Chondrocyte (in vitro differentiated cells): ENCODE data around the gene CENPK. TPM values are rescaled to one million over a fixed set of nuclear protein-coding genes. Genes with fewer than 3 reads are reported as not detected.
"Not testable (repeated sequence)": the region's sequence is repeated elsewhere in the genome, so short reads cannot be mapped to it uniquely, and the experiment has no call there.

ENCODE experiments used
- DNase-seq: peaks from one replicate; pipeline ENCODE4 v3.0.0; 2021; ENCODE audit warnings: mixed read lengths, low spot score
- H3K27ac Mint-ChIP-seq: one replicate; pipeline ENCODE4 v1.8.0; 2021; ENCODE audit warnings: mild to moderate bottlenecking, moderate library complexity, mixed read lengths; ENCODE audit not compliant: unreplicated experiment
- H3K27me3 Mint-ChIP-seq: 2 replicates; pipeline ENCODE4 v1.8.0; 2021; ENCODE audit warnings: low read depth, mixed read lengths
- H3K36me3 Mint-ChIP-seq: 2 replicates; pipeline ENCODE4 v1.8.0; 2021; ENCODE audit warnings: low read depth, mixed read lengths
- H3K4me1 Mint-ChIP-seq: 2 replicates; pipeline ENCODE4 v1.8.0; 2021; ENCODE audit warnings: low read depth, mild to moderate bottlenecking, mixed read lengths
- H3K4me3 Mint-ChIP-seq: one replicate; pipeline ENCODE4 v1.8.0; 2021; ENCODE audit warnings: mild to moderate bottlenecking, moderate library complexity, mixed read lengths; ENCODE audit not compliant: unreplicated experiment
- H3K9me3 Mint-ChIP-seq: 2 replicates; pipeline ENCODE4 v1.8.0; 2021; ENCODE audit warnings: low read depth, mixed read lengths
- long read RNA-seq: library from polyadenylated mRNA; stranded (forward); transcript quantifications from one replicate; pipeline ENCODE4 v2.0.0, GENCODE V29; 2021
- total RNA-seq: library from RNA; stranded (reverse); gene quantifications from 3 replicates; pipeline ENCODE4 v1.2.1, GENCODE V29; 2021
- TF ChIP-seq, protein P1 (sequence below): fragments of 200-600 bp; sonication (generic); IDR thresholded peaks from 2 replicates; pipeline ENCODE4 v1.5.0; 2021; ENCODE audit warnings: antibody characterized with exemption, mild to moderate bottlenecking, moderate library complexity

CENPK gene, protein sequence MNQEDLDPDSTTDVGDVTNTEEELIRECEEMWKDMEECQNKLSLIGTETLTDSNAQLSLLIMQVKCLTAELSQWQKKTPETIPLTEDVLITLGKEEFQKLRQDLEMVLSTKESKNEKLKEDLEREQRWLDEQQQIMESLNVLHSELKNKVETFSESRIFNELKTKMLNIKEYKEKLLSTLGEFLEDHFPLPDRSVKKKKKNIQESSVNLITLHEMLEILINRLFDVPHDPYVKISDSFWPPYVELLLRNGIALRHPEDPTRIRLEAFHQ
- 7.2 to 19.6 TPM (median 8.7 TPM) in 3 replicates for total RNA-seq
- long read RNA-seq, transcript CENPK-202 (11 exons, 1,734 nt) = major isoform, 9 of 18 reads
- long read RNA-seq, partial matches to known transcripts = 1 of 18 reads
- long read RNA-seq, other reads (novel, unspliced or antisense) = 6 of 18 reads

DNA sequence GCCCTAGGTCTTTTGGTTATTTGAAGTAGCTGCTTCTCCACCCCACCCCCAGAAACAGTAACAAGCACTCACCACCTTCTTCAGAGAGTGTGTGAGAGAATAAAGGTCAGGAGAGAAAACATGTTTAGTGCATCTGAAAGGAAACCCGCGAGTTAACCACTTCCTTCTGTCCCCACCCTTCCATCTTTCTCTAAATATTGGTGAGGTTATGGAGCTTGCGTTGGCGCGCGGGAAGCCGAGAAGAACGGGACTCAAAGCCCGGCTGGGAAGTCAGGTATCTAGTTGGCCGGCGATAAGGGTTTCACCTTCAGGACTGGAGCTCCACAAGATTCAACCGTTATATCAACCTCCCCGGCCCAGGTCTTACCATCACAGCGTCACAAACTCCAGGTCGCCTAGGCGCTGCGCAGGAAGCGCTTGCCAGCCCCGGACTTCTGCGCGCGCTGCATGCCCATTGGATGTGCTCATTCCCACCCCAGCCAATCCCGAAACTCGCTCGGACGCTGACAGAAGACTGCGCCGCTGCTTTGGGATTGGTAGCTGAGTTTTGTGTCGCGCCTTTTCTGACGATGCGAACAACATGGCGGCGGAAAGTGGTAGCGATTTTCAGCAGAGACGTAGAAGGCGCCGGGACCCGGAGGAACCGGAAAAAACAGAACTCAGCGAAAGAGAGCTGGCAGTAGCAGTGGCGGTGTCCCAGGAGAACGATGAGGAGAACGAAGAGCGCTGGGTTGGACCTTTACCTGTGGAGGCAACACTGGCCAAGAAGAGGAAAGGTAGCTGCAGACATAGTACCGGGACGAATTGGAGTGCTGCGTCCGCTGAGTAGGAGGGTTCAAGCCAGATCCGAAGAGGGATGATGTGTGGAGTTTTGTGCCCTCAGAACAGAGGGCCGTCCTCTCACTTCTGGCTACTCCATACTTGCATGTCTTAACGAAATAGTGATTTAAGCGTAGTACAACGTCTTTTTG, at the start of gene CENPK, which contains the start of gene PPWD1:
CENPK (minus strand) TSS at position 438 of the 971 bp plus-strand sequence. CDS start 8,261 bp downstream, outside the sequence.
PPWD1 (plus strand) TSS at position 566 of the 971 bp plus-strand sequence; CDS start at position 581, 15 bp downstream.
- DNase-seq = peak; percentile 98
- TF ChIP-seq, protein P1, sequence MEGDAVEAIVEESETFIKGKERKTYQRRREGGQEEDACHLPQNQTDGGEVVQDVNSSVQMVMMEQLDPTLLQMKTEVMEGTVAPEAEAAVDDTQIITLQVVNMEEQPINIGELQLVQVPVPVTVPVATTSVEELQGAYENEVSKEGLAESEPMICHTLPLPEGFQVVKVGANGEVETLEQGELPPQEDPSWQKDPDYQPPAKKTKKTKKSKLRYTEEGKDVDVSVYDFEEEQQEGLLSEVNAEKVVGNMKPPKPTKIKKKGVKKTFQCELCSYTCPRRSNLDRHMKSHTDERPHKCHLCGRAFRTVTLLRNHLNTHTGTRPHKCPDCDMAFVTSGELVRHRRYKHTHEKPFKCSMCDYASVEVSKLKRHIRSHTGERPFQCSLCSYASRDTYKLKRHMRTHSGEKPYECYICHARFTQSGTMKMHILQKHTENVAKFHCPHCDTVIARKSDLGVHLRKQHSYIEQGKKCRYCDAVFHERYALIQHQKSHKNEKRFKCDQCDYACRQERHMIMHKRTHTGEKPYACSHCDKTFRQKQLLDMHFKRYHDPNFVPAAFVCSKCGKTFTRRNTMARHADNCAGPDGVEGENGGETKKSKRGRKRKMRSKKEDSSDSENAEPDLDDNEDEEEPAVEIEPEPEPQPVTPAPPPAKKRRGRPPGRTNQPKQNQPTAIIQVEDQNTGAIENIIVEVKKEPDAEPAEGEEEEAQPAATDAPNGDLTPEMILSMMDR = no peak
- Mint-ChIP-seq H3K4me1 (peaks cover 39% of the 10 kb centered on the region), H3K27me3 (no peaks in the 10 kb centered on the region), H3K9me3 (no peaks in the 10 kb centered on the region), H3K27ac (peak within 1 kb of the TSS; percentile 100), H3K4me3 (peak within 1 kb of the TSS; percentile 98), H3K36me3 (peaks cover 1% of the 10 kb centered on the region)

DNA sequence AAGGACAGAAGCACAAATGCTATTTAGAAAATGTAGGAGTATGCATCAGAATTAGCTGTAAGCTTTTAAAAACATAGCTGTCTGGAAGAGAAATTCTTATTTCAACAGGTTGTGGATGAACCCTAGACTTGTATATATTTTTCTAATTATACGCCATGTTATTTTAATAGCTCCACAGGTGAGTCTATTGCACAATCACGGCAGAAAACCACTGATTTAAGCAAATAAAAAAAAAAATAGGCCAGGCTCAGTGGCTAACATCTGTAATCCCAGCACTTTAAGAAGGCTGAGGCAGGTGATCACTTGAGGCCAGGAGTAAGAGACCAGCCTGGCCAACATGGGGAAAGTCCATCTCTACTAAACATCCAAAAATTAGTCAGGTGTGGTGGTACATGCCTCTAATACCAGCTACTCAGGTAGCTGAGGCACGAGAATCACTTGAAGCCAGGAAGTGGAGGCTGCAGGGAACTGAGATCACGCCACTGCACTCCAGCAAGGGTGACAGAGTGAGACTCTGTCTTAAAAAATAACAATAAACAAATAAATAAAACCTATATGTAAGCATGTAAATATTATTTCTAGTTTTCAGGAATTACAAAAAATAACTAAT, 49.4 kb upstream of the CENPK start:
- peaks cover 3% of the 10 kb centered on the region for H3K4me1 Mint-ChIP-seq
- no peak for DNase-seq
- H3K27me3 Mint-ChIP-seq = no peaks in the 10 kb centered on the region
- peaks cover 27% of the 10 kb centered on the region for H3K36me3 Mint-ChIP-seq
- TF ChIP-seq, protein P1 = no peak
- H3K9me3 Mint-ChIP-seq = no peaks in the 10 kb centered on the region
- no peak overlapping the region for H3K4me3 Mint-ChIP-seq
- no peak overlapping the region for H3K27ac Mint-ChIP-seq

DNA sequence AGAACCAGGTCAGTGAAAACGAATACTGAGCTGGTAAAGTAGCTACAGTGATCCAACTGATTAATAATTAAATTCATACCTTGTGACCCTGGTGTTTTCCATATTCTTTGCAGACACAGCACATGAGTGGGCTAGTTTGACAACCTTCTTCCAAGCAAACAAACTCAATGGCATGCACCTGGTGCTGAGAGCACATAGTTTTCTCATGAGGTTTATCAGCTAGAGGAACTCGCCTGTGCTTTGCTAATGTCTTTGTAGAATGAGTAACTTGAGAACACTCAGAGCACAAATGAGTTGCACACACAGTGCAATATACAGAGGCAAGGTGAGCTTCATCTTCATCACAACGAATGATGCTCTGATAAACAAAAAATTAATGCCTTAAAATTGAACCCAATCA, 48.6 kb upstream of the CENPK start:
- TF ChIP-seq, protein P1 = no peak
- Mint-ChIP-seq H3K27ac (no peak overlapping the region), H3K27me3 (no peaks in the 10 kb centered on the region), H3K4me3 (no peak overlapping the region), H3K4me1 (peaks cover 3% of the 10 kb centered on the region), H3K36me3 (peaks cover 31% of the 10 kb centered on the region), H3K9me3 (no peaks in the 10 kb centered on the region)
- DNase-seq = no peak

DNA sequence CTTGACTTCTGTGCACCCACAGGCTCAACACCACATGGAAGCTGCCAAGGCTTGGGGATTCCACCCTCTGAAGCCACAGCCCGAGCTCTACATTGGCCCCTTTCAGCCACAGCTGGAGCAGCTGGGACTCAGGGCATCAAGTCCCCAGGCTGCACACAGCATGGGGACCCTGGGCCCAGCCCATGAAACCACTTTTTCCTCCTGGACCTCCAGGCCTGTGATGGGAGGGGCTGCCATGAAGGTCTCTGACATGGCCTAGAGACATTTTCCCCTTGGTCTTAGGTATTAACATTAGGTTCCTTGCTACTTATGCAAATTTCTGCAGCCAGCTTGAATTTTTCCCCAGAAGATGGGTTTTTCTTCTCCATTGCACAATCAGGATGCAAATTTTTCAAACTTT, 38.8 kb upstream of the CENPK start:
- not testable (repeated sequence) for H3K4me1 Mint-ChIP-seq, H3K4me3 Mint-ChIP-seq, H3K27ac Mint-ChIP-seq, H3K27me3 Mint-ChIP-seq, DNase-seq
- Mint-ChIP-seq H3K36me3 (peaks cover 47% of the 10 kb centered on the region), H3K9me3 (peaks cover 16% of the 10 kb centered on the region)

DNA sequence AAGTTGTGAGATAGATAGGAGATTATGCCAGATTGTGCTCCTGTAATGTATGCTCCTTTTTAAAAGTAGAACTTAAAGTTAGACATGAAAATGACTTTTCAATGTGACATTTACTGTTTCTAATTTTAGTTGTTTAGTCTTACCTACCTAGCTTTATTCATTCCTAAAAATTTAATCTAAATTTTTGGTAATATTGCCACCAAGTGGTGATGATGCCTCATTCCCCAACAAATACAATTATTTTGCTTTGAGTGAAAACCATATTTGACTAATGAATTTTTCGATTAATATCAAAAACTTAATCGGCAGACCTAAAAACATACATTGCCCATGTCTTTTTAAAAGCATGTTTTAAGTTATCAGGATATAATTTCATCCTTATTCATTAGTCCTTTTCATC, 25.7 kb upstream of the CENPK start:
- TF ChIP-seq, protein P1 = peak; percentile 69
- H3K36me3 Mint-ChIP-seq = peaks cover 22% of the 10 kb centered on the region
- no peak overlapping the region for H3K4me3 Mint-ChIP-seq
- H3K27ac Mint-ChIP-seq = no peak overlapping the region
- no peaks in the 10 kb centered on the region for H3K9me3 Mint-ChIP-seq
- H3K27me3 Mint-ChIP-seq = no peaks in the 10 kb centered on the region
- no peaks in the 10 kb centered on the region for H3K4me1 Mint-ChIP-seq
- no peak for DNase-seq
